Left lobe of liver (tissue), 2 donors: ENCODE results near the gene CA6. TPM values are rescaled to one million over a fixed set of nuclear protein-coding genes. Genes with fewer than 3 reads are reported as not detected.
"Not testable (repeated sequence)": the region's sequence is repeated elsewhere in the genome, so short reads cannot be mapped to it uniquely, and the experiment has no call there.

Experiments
- ATAC-seq: fragments of 200-7000 bp; cut with Tn5 transposase; one replicate; pipeline ENCODE4 v1.9.1; 2020; ENCODE audit warnings: mild to moderate bottlenecking, moderate library complexity
- DNase-seq: peaks from one replicate; pipeline ENCODE4 v3.0.0-alpha.2; 2020; ENCODE audit warnings: low spot score
- total RNA-seq: library from RNA; stranded (reverse); gene quantifications from one replicate; pipeline ENCODE4 v1.2.1, GENCODE V29; 2021
- donor health status: DM: no; HTN: no; CAD: no; lungs with moderate emphysema.
- donor health status: DM: no; HTN: yes; CAD: no.

CA6 gene
- total RNA-seq, 1 donor from 2014 or later = not detected

DNA sequence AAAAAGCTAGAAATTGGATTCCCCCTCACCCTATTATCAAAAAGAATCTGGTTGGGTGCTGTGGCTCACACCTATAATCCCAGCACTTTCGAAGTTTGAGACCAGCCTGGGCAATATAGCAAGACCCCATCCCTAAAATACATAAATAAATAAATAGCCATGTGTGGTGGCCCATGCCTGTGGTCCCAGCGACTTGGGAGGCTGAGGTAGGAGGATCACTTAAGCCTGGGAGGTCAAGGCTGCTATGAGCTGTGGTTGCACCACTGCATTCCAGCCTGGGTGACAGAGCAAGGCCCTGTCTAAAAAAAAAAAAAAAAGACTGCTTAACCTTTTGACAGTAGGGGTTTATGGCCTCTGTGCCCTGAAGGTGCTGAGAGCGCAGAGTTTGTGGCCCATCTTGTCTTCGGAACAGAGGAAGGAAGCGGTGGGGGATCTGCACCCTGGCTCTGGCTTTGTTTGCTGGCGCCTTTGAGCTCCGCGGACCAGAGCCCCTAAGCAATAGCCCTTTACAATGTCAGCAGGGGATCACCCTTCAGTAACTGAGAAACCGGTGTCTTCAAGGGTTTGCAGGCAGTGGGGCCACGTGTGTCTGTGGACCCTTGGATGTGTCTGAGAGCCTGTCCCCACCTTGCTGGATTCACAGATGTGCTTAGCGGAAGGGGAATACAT, 58.5 kb downstream of the CA6 start:
- no peak for ATAC-seq
- no peak for DNase-seq

DNA sequence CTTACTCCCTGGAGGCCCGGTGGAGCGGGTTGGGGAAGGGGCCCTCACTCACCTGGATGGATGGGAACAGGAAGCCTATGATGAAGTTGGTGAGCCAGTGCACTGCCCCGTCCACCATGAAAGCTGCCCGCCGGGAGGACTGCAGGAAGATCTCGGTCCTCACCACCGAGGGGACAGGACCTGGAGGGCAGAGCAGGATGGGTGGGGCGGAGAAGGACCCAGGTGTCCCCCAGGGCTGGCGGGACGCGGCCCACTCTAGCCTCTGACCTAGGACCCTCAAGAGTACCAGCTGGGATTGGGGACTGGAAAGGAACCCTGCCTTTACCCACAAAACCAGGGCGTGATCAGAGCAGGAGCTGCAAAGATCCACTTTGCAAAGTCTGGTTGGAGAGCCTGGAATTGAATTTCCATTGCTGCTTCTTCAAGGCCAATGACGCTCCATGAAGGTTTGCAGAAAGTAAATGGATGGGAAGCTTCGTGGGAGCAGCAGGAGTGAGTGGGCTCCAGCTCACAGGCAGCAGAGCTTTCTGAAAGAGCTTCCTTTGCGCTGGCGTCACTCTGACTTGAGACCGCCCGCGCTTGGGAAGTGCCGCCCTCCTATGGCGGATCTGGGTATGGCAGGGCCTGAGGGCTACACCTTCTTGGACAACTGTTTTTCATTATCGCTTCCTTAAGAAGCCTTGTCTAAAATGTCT, 59.2 kb downstream of the CA6 start:
- peak; percentile 69 for DNase-seq

DNA sequence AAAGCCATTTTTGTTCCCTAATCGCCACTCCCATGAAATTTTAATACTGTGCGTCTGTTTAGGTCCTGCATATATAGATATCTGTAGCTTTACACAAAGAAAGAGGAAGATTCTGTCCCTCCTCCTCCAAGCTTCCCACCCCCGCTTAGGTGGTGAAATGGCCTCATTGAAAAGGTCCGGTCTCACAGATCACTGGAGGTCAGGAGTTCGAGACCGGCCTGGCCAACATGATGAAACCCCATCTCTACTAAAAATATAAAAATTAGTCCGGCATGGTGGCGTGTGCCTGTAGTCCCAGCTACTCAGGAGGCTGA, 59.7 kb downstream of the CA6 start:
- DNase-seq = no peak
- no peak for ATAC-seq

More for the DNA sequence above, 59.2 kb downstream of the CA6 start:
- peak; percentile 94 for ATAC-seq

DNA sequence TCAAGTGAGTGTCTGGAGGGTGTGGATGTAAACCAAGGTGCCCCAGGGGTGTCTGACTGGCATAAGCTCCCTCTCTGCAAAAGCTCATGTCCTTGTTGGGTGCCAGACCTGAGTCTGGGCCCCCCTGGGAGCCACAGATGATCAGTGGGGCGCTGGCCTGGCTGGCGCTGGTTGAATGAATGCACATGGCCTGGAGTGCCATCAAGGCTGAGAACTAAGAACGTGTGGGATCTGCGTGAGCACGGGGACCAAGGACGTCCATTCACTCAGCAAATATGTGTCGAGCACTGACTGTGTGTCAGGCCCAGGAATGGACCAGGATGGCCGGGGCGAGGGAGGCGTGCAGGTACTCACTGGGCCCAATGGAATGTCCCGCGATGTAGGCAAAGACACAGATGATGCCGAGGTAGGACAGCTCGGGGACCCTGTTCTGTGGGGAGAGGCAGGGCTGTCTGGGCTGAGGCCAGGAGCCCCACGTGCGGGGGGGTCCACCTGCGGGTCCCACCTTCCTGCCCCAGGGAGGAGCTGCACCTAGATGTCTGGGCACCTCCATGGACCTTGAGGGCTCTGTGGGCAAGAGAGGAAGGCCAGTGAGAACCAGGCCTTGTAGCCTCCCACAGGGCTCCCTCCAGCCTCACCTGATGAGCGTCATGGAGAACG, 61.4 kb downstream of the CA6 start:
- ATAC-seq (no peak), DNase-seq (no peak)

DNA sequence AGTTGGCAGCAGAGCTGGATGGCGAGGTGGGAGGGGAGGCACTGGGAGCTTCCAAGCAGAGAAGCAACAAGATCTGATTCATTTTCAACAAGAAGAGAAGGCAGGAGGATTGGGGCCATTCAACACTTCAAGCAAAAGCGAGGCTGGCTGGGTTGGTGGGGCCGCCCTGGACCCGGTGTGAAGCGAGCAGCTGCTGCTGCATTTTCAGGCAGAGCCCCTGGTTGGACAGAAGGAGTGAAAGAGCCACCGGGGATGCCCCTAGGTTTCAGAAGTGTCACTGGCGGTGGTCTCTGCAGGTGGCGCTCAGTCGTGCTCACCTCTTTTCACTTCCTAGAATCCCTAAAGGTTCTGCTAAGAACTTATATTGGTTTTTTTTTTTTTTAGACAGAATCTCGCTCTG, 62.6 kb downstream of the CA6 start:
- no peak for ATAC-seq
- DNase-seq = no peak

DNA sequence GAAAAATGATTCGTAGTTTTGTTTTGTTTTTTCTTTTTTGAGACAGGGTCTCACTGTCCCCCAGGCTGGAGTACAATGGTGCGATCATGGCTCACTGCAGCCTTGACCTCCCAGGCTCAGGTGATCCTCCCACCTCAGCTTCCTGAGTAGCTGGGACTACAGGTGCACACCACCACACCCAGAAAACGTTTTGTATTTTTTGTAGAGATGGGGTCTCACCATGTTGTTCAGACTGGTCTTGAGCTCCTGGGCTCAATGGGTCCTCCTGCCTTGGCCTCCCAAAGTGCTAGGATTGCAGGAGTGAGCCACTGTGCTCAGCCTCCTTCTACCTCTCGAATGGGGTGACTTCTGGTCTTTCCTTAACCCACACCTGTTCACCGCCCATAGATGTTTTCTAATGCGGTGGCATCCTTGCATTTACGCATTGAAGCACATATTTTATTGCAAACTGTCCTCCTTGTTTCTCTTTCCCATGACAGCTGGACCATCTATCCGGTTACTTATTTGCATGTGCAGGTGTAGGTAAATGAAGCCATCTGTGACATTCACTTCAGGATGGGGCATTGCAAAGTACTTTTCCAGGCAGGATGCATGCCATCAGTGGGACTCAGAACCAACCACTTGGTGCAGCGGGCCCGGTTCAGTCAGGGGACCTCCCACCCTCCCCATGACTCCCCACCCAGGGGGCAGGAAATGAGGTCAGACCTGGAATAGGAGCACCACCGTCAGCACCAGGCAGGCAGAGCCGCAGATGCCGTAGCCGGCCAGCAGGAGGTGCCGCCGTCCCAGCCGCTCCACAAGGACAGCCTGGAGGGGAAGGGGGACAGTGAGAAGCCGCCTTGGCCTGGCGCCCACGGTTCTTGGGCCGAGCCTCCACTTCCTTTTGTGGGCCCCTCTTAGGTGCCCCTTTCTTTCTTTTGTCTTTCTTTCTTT, 64.0 kb downstream of the CA6 start:
- no peak for DNase-seq
- peak; percentile 16 for ATAC-seq

DNA sequence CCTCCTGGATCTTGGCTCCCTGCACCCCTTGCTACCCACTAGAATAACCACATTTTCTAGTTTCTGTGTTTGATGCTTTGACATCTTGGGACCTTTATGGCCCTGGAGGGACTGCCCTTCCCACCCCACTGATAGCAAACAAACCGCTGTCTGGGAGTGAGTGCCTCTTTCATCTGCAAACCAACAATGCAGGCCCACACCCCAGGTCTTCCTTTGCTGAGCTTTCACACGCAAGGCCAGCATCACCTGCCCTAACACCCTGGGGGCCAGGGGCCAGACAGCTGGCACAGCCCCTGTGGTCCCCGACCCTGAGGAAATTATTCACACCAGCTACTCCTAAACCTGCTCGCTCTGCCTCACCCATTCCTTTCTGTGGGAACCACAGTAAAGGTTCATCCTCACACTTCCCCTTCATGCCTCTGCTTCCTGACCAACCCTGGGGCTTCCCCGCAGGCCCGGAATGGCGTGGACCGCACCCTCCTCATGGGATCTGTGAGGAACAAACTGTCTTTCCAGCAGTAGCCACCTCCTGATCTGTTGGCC, 65.2 kb downstream of the CA6 start:
- ATAC-seq = peak; percentile 42
- no peak for DNase-seq

DNA sequence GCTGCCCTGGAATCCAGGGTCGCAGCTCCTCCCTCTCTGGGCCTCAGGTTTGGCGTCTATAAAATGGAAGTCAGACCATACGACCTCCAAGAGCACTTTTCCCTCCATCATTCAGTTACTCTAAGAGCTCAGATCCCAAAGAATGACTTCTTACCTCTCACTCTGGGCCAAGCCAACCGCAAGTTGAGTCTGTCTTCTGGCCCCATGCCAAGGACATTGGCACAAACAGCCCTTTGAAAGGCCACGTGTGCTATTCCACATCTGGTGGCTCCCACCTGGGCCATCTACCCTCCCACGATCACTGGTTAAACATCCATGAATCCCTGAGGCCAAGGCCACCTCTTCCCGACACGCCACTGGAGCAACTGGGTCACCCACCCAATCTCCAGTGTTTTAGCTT, 68.2 kb downstream of the CA6 start:
- DNase-seq (no peak), ATAC-seq (no peak)

DNA sequence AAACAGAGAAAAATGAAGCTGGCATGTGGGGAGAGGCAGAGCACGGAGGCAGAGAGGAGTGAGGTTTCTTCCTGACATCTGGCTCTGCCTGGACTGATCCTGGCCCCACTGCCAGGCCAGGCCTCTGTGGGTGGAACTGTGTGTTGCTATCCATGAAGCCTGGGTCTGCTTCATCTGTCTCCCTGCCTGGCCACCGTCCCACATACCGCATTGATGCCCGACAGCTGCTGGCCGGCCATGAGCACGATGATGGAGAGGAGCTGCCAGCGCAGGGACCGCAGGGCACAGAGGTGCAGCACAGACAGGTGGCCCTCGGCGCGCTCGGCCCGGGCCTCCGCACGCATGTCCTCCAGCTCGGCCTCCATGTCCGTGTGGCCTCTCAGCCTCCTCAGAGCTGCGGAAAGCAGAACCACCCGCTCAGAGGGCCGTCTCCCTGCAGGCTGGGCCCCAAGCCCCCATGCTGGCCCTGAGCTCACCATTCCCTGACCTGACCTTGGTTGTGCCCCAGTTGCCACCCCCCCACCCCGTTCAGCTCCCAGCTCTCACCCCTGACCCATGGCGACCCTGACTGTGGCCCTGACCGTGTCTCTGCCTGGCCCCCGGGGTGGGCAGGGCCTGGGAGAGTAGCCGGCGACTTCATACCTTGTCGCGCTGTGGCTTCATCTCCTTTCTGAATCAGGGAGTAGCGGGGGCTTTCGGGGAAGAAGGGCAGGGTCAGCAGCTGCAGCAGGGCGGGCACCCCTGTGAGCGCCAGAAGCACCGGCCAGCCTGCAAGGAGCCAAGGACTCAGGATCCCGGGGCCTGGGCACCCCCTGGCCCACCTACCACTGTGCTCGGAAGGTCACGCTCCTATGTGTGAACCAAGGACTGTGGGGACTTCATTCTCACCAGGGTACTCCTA, 69.1 kb downstream of the CA6 start:
- DNase-seq (no peak), ATAC-seq (no peak)

DNA sequence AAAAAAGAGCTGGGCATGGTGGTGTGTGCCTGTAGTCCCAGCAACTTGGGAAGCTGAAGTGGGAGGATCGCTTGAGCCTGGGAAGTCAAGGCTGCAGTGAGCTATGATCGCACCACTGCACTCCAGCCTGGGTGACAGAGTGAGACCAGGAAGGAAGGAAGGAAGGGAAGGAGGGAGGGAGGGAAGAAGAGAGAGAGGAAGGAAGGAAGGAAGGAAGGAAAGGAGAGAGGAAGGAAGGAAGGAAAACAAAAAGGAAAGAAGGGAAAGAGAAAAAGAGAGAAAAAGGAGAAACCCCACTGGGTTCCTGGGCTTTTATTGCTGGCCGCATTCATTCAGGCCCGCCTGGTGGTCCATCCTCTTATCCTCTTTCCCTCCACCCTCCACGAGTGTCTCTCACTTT, 70.8 kb downstream of the CA6 start:
- no peak for ATAC-seq
- DNase-seq = no peak

DNA sequence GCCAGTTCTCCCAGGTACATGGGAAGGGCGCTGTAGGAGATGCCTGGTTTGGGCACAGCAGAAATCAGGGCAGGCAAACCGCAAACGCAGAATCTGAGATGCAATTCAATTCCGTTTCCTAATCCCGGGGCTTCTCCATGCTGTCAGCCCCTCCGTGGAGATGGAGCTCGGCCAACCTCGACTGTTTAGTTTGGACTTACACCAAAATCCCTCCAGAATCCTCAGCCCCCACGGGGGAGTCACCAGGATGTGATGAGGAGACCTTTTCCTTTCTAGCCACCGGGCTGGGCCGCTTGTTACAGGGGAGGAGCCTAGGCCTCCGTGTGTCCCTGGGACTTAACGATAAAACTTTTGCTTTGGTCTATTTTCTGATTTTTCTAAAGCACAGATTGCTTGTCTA, 72.7 kb downstream of the CA6 start:
- DNase-seq (no peak), ATAC-seq (no peak)

DNA sequence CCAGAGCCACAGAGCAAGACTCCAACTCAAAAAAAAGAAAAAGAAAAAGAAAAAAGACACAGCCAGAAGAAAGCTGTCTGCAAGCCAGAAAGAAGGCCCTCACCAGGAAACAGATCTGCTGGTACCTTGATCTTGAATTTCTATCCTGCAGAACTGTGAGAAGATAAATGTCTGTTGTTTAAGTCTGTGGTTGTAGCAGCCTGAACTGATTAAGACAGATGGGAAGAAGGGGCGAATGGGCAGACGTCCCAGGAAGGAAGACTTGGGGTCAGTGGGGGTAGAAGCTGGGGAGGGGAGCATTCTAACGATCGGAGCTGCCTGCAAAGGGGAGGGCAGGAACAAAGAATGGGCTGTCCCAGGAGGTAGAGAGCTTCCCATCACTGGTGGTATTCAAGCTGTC, 74.2 kb downstream of the CA6 start:
- DNase-seq (no peak), ATAC-seq (no peak)

DNA sequence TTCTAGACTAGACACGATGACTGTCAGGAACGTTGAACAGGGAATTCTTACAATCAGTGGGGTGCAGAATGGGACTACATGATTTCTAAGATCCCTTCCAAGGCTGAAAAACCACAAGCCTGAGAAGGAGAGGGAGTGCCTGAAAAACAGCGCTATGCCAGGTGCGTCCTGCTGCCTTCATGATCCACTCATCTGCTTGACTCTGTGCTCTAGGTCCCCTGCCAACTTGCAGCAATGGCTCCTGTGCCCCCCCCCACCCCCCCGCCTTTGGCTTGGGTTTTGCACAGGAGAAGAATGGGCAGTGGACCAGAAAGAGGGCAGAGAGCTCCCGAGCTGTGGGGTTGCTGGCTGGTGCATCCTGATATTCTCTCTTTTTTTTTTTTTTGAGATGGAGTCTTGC, 74.6 kb downstream of the CA6 start:
- no peak for ATAC-seq

DNA sequence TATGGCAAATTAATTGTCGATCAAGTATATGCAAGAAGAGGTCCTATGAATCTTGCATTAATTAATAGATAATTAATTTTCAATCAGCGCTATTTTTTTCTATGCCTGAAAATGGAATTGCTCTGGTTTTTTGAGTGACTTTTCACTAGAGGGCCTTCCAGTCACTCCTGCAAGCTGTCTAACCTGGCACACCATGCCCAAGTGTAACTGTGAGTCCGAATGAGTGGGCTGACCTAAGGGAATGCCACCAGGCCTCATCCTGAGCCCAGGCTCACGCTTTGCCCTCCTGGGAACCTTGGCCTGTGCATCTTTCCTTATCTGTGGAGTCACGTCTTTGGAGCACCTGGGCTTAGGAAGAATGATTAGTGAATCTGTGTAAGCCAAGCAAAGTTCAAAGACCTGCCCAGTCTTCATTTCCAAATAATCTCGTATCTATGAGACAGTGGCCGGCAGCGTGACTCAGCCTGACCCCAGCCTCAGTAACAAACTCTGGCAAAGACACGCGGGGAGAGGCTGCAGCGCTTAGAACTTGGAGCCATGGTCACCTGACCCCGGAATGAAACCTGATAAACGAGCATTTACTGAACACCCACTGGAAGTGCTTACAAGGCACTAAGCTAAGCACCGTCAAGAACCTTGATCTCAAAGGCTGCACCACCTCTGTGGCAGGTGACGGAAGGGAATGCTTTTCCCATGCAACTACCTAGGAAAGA, 76.5 kb downstream of the CA6 start:
- DNase-seq = not testable (repeated sequence)
- peak; percentile 62 for ATAC-seq

More for the DNA sequence above, 74.6 kb downstream of the CA6 start:
- DNase-seq = no peak

DNA sequence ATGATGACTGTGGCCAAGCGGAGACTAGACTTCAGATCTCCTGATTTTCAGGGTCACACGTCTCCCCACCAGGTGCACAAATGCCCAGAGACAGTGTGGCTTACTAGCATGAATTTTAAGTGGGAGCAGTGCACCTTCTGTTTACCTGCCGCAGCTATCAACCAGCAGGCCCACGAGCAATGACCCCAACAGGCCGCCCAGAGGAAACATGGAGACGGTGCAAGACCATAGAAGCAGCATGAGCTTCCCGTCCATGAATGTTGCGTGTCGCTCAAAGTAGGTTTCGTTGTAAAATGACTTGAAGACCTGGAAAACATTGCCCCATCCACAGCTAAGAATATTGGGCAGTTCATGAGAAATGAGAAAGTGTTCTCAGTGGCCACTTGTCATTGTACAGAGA, 77.1 kb downstream of the CA6 start:
- ATAC-seq (no peak), DNase-seq (no peak)
